Lower leg skin (tissue), 4 donors: Measurements from ENCODE around the gene C20orf204. TPM values are rescaled to one million over a fixed set of nuclear protein-coding genes. Genes with fewer than 3 reads are reported as not detected.

ENCODE experiments used
- DNase-seq, 2 donors: peaks; one replicate each; pipeline ENCODE4 v3.0.0-alpha.2; 2019; ENCODE audit warnings: low spot score in 2 of 2
- H3K4me3 ChIP-seq: fragments of 200-600 bp; sonication (generic); 2 replicates; pipeline ENCODE4 v1.5.1; 2017; ENCODE audit warnings: mild to moderate bottlenecking, low read depth; ENCODE audit not compliant: poor library complexity, severe bottlenecking
- CTCF ChIP-seq, 3 donors: fragments of 450-650 bp; IDR thresholded peaks; one replicate each; pipeline ENCODE4 v1.5.1; 2016; ENCODE audit warnings: antibody characterized with exemption in 3 of 3, mild to moderate bottlenecking in 3 of 3, moderate library complexity in 2 of 3
- POLR2A ChIP-seq, 2 donors: fragments of 450-650 bp; IDR thresholded peaks; one replicate each; pipeline ENCODE4 v1.6.1; 2016 to 2017; ENCODE audit warnings: antibody characterized with exemption in 2 of 2, mild to moderate bottlenecking in 1 of 2, moderate library complexity in 1 of 2
- whole genome bisulfite sequencing, 2 donors: methylation state at CpG; one replicate each; pipeline ENCODE4 v1.1.5; 2018; 5-methylcytosine and 5-hydroxymethylcytosine counted together
- intact Hi-C: fragments of 100-400 bp; cut with DNase I; formaldehyde crosslinking; loops from one replicate; pipeline ENCODE4 v1.15.0; 2023; ENCODE audit warnings: low total_unique reads
- total RNA-seq, 4 donors: library from RNA; depleted of rRNA; stranded (reverse); fragments of >200 nt; gene quantifications; one replicate each; pipeline ENCODE4 v1.1.0, GENCODE V29; 2016

Gene C20orf204
- total RNA-seq, 4 donors from 2014 or later, result 0.39 to 1.8 (median 0.66) TPM

- intact Hi-C loops, result no loop called here
- no peak overlapping the region for H3K4me3 ChIP-seq
- no peak for TF ChIP-seq CTCF (IDR thresholded peaks at IDR 0.05)
- TF ChIP-seq POLR2A (IDR thresholded peaks at IDR 0.05), result no peak
- 45 to 55% methylated on average over 14 to 15 of the region's 15 CpGs for WGBS, 2 donors
- DNase-seq, result no peak
Observed at GRCh38 chr20:64041040-64041780, 5.2 kb downstream of the C20orf204 start.

- TF ChIP-seq CTCF (IDR thresholded peaks at IDR 0.05), result no peak
- TF ChIP-seq POLR2A (IDR thresholded peaks at IDR 0.05), result no peak
- no peak overlapping the region for H3K4me3 ChIP-seq
- 36 to 45% methylated on average over 11 of the region's 11 CpGs for WGBS, 2 donors
- no peak for DNase-seq
- intact Hi-C loops, result no loop called here
Observed at GRCh38 chr20:64041781-64042053, 5.7 kb downstream of the C20orf204 start.

- TF ChIP-seq CTCF (IDR thresholded peaks at IDR 0.05), result no peak
- TF ChIP-seq POLR2A (IDR thresholded peaks at IDR 0.05), result no peak
- no peak for DNase-seq
- peak overlapping the region; percentile 5 for H3K4me3 ChIP-seq
- intact Hi-C loops, result no loop called here
- 10 to 29% methylated on average over 11 to 26 of the region's 55 CpGs for WGBS, 2 donors
Observed at GRCh38 chr20:64042054-64042781, 6.2 kb downstream of the C20orf204 start.

- intact Hi-C loops, result no loop called here
- no peak overlapping the region for H3K4me3 ChIP-seq
- WGBS, 2 donors, result 87% methylated on average over 9 of the region's 9 CpGs
- DNase-seq, result no peak
- TF ChIP-seq CTCF (IDR thresholded peaks at IDR 0.05) (no peak), POLR2A (IDR thresholded peaks at IDR 0.05) (no peak)
Observed at GRCh38 chr20:64043768-64044167, 7.8 kb downstream of the C20orf204 start.

- WGBS, 2 donors, result 43 to 49% methylated on average over 14 of the region's 14 CpGs
- TF ChIP-seq POLR2A (IDR thresholded peaks at IDR 0.05) (no peak), CTCF (IDR thresholded peaks at IDR 0.05) (no peak)
- no peak for DNase-seq
- H3K4me3 ChIP-seq, result no peak overlapping the region
- intact Hi-C loops, result no loop called here
Observed at GRCh38 chr20:64044484-64045247, 8.7 kb downstream of the C20orf204 start.
